H1 (cell line): ENCODE measurements around the gene VRK2. TPM values are rescaled to one million over a fixed set of nuclear protein-coding genes. Genes with fewer than 3 reads are reported as not detected.

ENCODE experiments used
- CTBP2 ChIP-seq: IDR thresholded peaks from 2 replicates; pipeline ENCODE4 v1.7.0; 2011; ENCODE audit warnings: borderline replicate concordance, mild to moderate bottlenecking, moderate library complexity, mixed read lengths, low read length; ENCODE audit not compliant: insufficient read depth, insufficient read length
- PHF8 ChIP-seq: fragments of 200-600 bp; sonication (generic); conservative IDR thresholded peaks from 2 replicates; pipeline ENCODE4 v1.7.1; 2012; ENCODE audit warnings: low read depth, mild to moderate bottlenecking, inconsistent platforms, low read length, moderate library complexity
- ZNF274 ChIP-seq: IDR thresholded peaks from 2 replicates; pipeline ENCODE4 v1.7.0; 2012; ENCODE audit warnings: low read length, borderline replicate concordance; ENCODE audit errors: extremely low read depth
- polyA plus RNA-seq, 7 experiments: library from polyadenylated mRNA; depleted of rRNA in 3 of 7; stranded (reverse) in 5 of 7; unstranded in 2 of 7; fragments of >200 nt in 5 of 7; fragments of 200-250 nt in 2 of 7; gene quantifications; 1 replicate in 5 of 7; 2 replicates in 1 of 7; 4 replicates in 1 of 7; pipeline versions ENCODE4 v1.2.1 to v1.2.3, GENCODE V29; 2011 to 2013; ENCODE audit warnings: missing spikeins in 2 of 7, mixed read lengths in 2 of 7
- total RNA-seq: library from RNA; stranded (reverse); fragmentation: NEBNext Ultra II Directional; extraction: Animal tissue kit (Norgen Biotek cat#: 25700); gene quantifications from 2 replicates; pipeline ENCODE4 v1.2.1, GENCODE V29; 2021
- TF ChIP-seq, protein P1 (sequence below): IDR thresholded peaks from 2 replicates; pipeline ENCODE4 v1.6.1; 2012; ENCODE audit warnings: low read length, inconsistent platforms
- TF ChIP-seq, protein P2 (sequence below): fragments of 300-600 bp; sonication (generic); IDR thresholded peaks from 2 replicates; pipeline ENCODE4 v1.7.1; 2012; ENCODE audit warnings: low read length, moderate library complexity, mild to moderate bottlenecking, inconsistent platforms; ENCODE audit not compliant: insufficient replicate concordance

The VRK2 gene
- total and polyA plus RNA-seq, 2 of the 8 experiments (the other 6 are each of a cell fraction or from before 2014, with no cell fraction given), result 7.6 to 27.8 TPM

DNA sequence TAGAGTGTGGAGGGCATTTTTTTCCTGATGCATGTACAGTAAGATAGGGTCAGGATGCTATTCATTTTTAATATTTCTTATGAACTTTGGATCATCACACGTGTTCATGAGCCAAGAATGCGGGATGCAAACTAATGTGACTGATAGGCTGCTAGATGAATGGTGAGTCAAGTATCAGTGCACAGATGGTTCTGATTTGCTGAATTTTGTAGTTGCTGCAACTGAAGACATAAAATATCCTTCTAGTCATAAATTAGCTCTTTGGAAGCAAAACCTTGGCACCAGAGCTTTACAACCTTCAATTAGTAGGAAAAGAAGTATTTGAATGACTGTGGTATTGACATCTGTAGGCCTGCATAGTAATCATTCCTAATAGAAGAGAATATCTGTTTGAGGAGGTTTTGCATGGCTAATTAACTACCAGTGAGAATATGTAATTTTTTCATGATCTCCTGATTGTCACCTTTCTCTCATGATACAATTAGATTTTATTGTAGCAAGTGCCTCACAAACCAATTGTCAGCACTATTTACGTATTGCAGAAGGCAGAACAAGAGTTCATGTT, 94.0 kb downstream of the VRK2 start (continued):
- TF ChIP-seq, protein P1, sequence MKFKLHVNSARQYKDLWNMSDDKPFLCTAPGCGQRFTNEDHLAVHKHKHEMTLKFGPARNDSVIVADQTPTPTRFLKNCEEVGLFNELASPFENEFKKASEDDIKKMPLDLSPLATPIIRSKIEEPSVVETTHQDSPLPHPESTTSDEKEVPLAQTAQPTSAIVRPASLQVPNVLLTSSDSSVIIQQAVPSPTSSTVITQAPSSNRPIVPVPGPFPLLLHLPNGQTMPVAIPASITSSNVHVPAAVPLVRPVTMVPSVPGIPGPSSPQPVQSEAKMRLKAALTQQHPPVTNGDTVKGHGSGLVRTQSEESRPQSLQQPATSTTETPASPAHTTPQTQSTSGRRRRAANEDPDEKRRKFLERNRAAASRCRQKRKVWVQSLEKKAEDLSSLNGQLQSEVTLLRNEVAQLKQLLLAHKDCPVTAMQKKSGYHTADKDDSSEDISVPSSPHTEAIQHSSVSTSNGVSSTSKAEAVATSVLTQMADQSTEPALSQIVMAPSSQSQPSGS, result no peak
- no peak for TF ChIP-seq PHF8
- TF ChIP-seq, protein P2, sequence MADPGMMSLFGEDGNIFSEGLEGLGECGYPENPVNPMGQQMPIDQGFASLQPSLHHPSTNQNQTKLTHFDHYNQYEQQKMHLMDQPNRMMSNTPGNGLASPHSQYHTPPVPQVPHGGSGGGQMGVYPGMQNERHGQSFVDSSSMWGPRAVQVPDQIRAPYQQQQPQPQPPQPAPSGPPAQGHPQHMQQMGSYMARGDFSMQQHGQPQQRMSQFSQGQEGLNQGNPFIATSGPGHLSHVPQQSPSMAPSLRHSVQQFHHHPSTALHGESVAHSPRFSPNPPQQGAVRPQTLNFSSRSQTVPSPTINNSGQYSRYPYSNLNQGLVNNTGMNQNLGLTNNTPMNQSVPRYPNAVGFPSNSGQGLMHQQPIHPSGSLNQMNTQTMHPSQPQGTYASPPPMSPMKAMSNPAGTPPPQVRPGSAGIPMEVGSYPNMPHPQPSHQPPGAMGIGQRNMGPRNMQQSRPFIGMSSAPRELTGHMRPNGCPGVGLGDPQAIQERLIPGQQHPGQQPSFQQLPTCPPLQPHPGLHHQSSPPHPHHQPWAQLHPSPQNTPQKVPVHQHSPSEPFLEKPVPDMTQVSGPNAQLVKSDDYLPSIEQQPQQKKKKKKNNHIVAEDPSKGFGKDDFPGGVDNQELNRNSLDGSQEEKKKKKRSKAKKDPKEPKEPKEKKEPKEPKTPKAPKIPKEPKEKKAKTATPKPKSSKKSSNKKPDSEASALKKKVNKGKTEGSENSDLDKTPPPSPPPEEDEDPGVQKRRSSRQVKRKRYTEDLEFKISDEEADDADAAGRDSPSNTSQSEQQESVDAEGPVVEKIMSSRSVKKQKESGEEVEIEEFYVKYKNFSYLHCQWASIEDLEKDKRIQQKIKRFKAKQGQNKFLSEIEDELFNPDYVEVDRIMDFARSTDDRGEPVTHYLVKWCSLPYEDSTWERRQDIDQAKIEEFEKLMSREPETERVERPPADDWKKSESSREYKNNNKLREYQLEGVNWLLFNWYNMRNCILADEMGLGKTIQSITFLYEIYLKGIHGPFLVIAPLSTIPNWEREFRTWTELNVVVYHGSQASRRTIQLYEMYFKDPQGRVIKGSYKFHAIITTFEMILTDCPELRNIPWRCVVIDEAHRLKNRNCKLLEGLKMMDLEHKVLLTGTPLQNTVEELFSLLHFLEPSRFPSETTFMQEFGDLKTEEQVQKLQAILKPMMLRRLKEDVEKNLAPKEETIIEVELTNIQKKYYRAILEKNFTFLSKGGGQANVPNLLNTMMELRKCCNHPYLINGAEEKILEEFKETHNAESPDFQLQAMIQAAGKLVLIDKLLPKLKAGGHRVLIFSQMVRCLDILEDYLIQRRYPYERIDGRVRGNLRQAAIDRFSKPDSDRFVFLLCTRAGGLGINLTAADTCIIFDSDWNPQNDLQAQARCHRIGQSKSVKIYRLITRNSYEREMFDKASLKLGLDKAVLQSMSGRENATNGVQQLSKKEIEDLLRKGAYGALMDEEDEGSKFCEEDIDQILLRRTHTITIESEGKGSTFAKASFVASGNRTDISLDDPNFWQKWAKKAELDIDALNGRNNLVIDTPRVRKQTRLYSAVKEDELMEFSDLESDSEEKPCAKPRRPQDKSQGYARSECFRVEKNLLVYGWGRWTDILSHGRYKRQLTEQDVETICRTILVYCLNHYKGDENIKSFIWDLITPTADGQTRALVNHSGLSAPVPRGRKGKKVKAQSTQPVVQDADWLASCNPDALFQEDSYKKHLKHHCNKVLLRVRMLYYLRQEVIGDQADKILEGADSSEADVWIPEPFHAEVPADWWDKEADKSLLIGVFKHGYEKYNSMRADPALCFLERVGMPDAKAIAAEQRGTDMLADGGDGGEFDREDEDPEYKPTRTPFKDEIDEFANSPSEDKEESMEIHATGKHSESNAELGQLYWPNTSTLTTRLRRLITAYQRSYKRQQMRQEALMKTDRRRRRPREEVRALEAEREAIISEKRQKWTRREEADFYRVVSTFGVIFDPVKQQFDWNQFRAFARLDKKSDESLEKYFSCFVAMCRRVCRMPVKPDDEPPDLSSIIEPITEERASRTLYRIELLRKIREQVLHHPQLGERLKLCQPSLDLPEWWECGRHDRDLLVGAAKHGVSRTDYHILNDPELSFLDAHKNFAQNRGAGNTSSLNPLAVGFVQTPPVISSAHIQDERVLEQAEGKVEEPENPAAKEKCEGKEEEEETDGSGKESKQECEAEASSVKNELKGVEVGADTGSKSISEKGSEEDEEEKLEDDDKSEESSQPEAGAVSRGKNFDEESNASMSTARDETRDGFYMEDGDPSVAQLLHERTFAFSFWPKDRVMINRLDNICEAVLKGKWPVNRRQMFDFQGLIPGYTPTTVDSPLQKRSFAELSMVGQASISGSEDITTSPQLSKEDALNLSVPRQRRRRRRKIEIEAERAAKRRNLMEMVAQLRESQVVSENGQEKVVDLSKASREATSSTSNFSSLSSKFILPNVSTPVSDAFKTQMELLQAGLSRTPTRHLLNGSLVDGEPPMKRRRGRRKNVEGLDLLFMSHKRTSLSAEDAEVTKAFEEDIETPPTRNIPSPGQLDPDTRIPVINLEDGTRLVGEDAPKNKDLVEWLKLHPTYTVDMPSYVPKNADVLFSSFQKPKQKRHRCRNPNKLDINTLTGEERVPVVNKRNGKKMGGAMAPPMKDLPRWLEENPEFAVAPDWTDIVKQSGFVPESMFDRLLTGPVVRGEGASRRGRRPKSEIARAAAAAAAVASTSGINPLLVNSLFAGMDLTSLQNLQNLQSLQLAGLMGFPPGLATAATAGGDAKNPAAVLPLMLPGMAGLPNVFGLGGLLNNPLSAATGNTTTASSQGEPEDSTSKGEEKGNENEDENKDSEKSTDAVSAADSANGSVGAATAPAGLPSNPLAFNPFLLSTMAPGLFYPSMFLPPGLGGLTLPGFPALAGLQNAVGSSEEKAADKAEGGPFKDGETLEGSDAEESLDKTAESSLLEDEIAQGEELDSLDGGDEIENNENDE, result no peak
- TF ChIP-seq ZNF274, result no peak
- no peak for TF ChIP-seq CTBP2
